K562 (cell line): ENCODE data around the gene CKMT2. TPM values are rescaled to one million over a fixed set of nuclear protein-coding genes. Genes with fewer than 3 reads are reported as not detected.

Experiments used
- ARID2 ChIP-seq: fragments of 450-650 bp; IDR thresholded peaks from 2 replicates; pipeline ENCODE4 v1.6.1; 2017; ENCODE audit warnings: antibody characterized with exemption, mild to moderate bottlenecking
- ATF7 ChIP-seq: fragments of 450-650 bp; IDR thresholded peaks from 2 replicates; pipeline ENCODE4 v1.7.1; 2014; ENCODE audit warnings: mild to moderate bottlenecking, moderate library complexity
- CBFB ChIP-seq: sonication (generic); formaldehyde crosslinking; IDR thresholded peaks from 2 replicates; pipeline ENCODE4 v1.4.0; 2020; ENCODE audit warnings: mild to moderate bottlenecking, missing genetic modification reagents
- GATAD2A ChIP-seq: fragments of 450-650 bp; IDR thresholded peaks from 2 replicates; pipeline ENCODE4 v1.6.1; 2017
- HNRNPUL1 ChIP-seq: fragments of 200-400 bp; formaldehyde crosslinking; IDR thresholded peaks from 2 replicates; pipeline ENCODE4 v1.6.1; 2017; ENCODE audit warnings: low read length
- IRF9 ChIP-seq: fragments of 450-650 bp; IDR thresholded peaks from 2 replicates; pipeline ENCODE4 v1.6.1; 2016; ENCODE audit warnings: missing biosample characterization, missing genetic modification characterization
- JUN ChIP-seq, 2 experiments: sonication (generic) in 1 of 2; formaldehyde crosslinking in 1 of 2; IDR thresholded peaks; 2 replicates each; pipeline versions ENCODE4 v1.6.1 to v1.8.0; 2012 to 2022; ENCODE audit warnings: borderline replicate concordance in 2 of 2, mild to moderate bottlenecking in 2 of 2, improper control_type of control experiment in 1 of 2, low read depth in 1 of 2, low read length in 1 of 2, missing genetic modification reagents in 1 of 2
- KDM1A ChIP-seq, 2 experiments: fragments of 450-650 bp; IDR thresholded peaks; 2 replicates each; pipeline ENCODE4 v1.6.1; 2016; ENCODE audit warnings: mild to moderate bottlenecking in 2 of 2
- NR3C1 ChIP-seq: sonication (generic); formaldehyde crosslinking; IDR thresholded peaks from 2 replicates; pipeline ENCODE4 v1.8.1; 2022; ENCODE audit warnings: missing genetic modification reagents
- NR4A1 ChIP-seq, 2 experiments: fragments of 250-450 bp in 1 of 2; fragments of 450-650 bp in 1 of 2; sonication (Bioruptor Pico) in 1 of 2; IDR thresholded peaks; 2 replicates each; pipeline versions ENCODE4 v1.4.0 to v1.6.1; 2016 to 2020; ENCODE audit warnings: mild to moderate bottlenecking in 2 of 2, missing compliant biosample characterization in 1 of 2, missing genetic modification characterization in 1 of 2, moderate library complexity in 1 of 2
- POLR2AphosphoS2 ChIP-seq: IDR thresholded peaks from 2 replicates; pipeline ENCODE4 v1.6.1; 2012; ENCODE audit warnings: low read length, improper control_type of control experiment
- POLR2B ChIP-seq: fragments of 450-650 bp; IDR thresholded peaks from 2 replicates; pipeline ENCODE4 v1.6.1; 2018; ENCODE audit warnings: low read depth; ENCODE audit not compliant: partially characterized antibody
- TAF1 ChIP-seq: IDR thresholded peaks from 2 replicates; pipeline ENCODE4 v1.6.1; 2011; ENCODE audit warnings: mild to moderate bottlenecking, low read length, moderate library complexity; ENCODE audit not compliant: insufficient read depth, control insufficient read depth, severe bottlenecking; ENCODE audit errors: extremely low read depth
- TAL1 ChIP-seq: fragments of 450-650 bp; IDR thresholded peaks from 2 replicates; pipeline ENCODE4 v1.6.1; 2016; ENCODE audit warnings: mild to moderate bottlenecking
- TGIF2 ChIP-seq: sonication (generic); formaldehyde crosslinking; IDR thresholded peaks from 2 replicates; pipeline ENCODE4 v1.8.1; 2022; ENCODE audit warnings: mild to moderate bottlenecking, missing genetic modification reagents, moderate library complexity
- ZBTB1 ChIP-seq: sonication (generic); formaldehyde crosslinking; IDR thresholded peaks from 2 replicates; pipeline ENCODE4 v1.8.1; 2023; ENCODE audit warnings: missing genetic modification reagents, low read depth, mild to moderate bottlenecking, borderline replicate concordance
- ZKSCAN1 ChIP-seq: fragments of 150-350 bp; IDR thresholded peaks from 2 replicates; pipeline ENCODE4 v1.6.1; 2016; ENCODE audit warnings: low read depth, low read length
- ZNF232 ChIP-seq: sonication (generic); formaldehyde crosslinking; IDR thresholded peaks from 2 replicates; pipeline ENCODE4 v1.8.0; 2022; ENCODE audit warnings: mild to moderate bottlenecking, missing genetic modification reagents
- ZNF586 ChIP-seq: fragments of 450-650 bp; formaldehyde crosslinking; conservative IDR thresholded peaks from 2 replicates; pipeline ENCODE4 v1.4.0; 2020; ENCODE audit warnings: mild to moderate bottlenecking, moderate library complexity
- polyA plus RNA-seq, 8 experiments: library from polyadenylated mRNA; depleted of rRNA in 4 of 8; stranded (reverse) in 5 of 8; unstranded in 3 of 8; fragments of >200 nt; fragmentation: Nextera tagmentation in 2 of 8; fragmentation: Illumina TruSeq in 1 of 8; extraction: Ambion mirVana in 2 of 8; extraction: Trizol in 1 of 8; gene quantifications; 2 replicates each; pipeline versions ENCODE4 v1.2.1 to v1.2.3, GENCODE V29; 2011 to 2014; ENCODE audit warnings: inconsistent platforms in 1 of 8, missing spikeins in 1 of 8
- total RNA-seq, 7 experiments: library from RNA; depleted of rRNA in 6 of 7; stranded (reverse); fragments of >200 nt in 6 of 7; fragmentation: Illumina TruSeq in 2 of 7; extraction: Trizol in 2 of 7; gene quantifications; 2 replicates each; pipeline versions ENCODE4 v1.2.1 to v1.2.3, GENCODE V29; 2011 to 2021; ENCODE audit warnings: low replicate concordance in 1 of 7
- TF ChIP-seq, protein P1 (sequence below): fragments of 450-650 bp; formaldehyde crosslinking; IDR thresholded peaks from 2 replicates; pipeline ENCODE4 v1.4.0; 2022; ENCODE audit warnings: mild to moderate bottlenecking, moderate library complexity
- TF ChIP-seq, protein P2 (sequence below): fragments of 250-450 bp; sonication (Bioruptor Pico); IDR thresholded peaks from 2 replicates; pipeline ENCODE4 v1.5.0; 2021
- TF ChIP-seq, protein P3 (sequence below): IDR thresholded peaks from 2 replicates; pipeline ENCODE4 v1.6.1; 2016; ENCODE audit warnings: missing genetic modification characterization, missing compliant biosample characterization
- TF ChIP-seq, protein P4 (sequence below): fragments of 450-650 bp; formaldehyde crosslinking; IDR thresholded peaks from 2 replicates; pipeline ENCODE4 v1.4.0; 2020; ENCODE audit warnings: mild to moderate bottlenecking, moderate library complexity

CKMT2 gene
- total and polyA plus RNA-seq, 9 of the 15 experiments (the other 6 are each of a cell fraction or from before 2014, with no cell fraction given) = 0.03 TPM; not detected in 8

GRCh38 chr5:81301271-81302015, 68.3 kb downstream of the CKMT2 start, which contains the start of gene ZCCHC9 (continued):
- no peak for TF ChIP-seq IRF9 (tag)
- TF ChIP-seq, protein P1, sequence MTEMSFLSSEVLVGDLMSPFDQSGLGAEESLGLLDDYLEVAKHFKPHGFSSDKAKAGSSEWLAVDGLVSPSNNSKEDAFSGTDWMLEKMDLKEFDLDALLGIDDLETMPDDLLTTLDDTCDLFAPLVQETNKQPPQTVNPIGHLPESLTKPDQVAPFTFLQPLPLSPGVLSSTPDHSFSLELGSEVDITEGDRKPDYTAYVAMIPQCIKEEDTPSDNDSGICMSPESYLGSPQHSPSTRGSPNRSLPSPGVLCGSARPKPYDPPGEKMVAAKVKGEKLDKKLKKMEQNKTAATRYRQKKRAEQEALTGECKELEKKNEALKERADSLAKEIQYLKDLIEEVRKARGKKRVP (CRISPR knock-in tag) = no peak
- TF ChIP-seq GATAD2A = no peak
- peak; percentile 61; the same call in 1 of the 2 replicates for TF ChIP-seq ZBTB1 (CRISPR knock-in tag)
- peak; percentile 92 for TF ChIP-seq POLR2B
- TF ChIP-seq, protein P2, sequence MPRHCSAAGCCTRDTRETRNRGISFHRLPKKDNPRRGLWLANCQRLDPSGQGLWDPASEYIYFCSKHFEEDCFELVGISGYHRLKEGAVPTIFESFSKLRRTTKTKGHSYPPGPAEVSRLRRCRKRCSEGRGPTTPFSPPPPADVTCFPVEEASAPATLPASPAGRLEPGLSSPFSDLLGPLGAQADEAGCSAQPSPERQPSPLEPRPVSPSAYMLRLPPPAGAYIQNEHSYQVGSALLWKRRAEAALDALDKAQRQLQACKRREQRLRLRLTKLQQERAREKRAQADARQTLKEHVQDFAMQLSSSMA (CRISPR knock-in tag) = no peak
- TF ChIP-seq ZKSCAN1 = no peak; the same call in 1 of the 2 replicates
- no peak for TF ChIP-seq TGIF2
- TF ChIP-seq ATF7 = peak; percentile 76
- TF ChIP-seq, protein P3, sequence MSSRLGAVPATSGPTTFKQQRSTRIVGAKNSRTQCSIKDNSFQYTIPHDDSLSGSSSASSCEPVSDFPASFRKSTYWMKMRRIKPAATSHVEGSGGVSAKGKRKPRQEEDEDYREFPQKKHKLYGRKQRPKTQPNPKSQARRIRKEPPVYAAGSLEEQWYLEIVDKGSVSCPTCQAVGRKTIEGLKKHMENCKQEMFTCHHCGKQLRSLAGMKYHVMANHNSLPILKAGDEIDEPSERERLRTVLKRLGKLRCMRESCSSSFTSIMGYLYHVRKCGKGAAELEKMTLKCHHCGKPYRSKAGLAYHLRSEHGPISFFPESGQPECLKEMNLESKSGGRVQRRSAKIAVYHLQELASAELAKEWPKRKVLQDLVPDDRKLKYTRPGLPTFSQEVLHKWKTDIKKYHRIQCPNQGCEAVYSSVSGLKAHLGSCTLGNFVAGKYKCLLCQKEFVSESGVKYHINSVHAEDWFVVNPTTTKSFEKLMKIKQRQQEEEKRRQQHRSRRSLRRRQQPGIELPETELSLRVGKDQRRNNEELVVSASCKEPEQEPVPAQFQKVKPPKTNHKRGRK (tag) = no peak
- peak; percentile 55; the same call in 1 of the 2 replicates for TF ChIP-seq POLR2AphosphoS2
- no peak; the same call in 1 of the 2 replicates for TF ChIP-seq NR3C1 (CRISPR knock-in tag)
- TF ChIP-seq ZNF586 (CRISPR knock-in tag) = no peak
- TF ChIP-seq JUN (IDR thresholded peaks at IDR 0.05; ENCODE audit: borderline replicate concordance, low read depth, low read length) = no peak
- TF ChIP-seq JUN (CRISPR knock-in tag; IDR thresholded peaks at IDR 0.05; ENCODE audit: borderline replicate concordance) = no peak
- TF ChIP-seq, protein P4, sequence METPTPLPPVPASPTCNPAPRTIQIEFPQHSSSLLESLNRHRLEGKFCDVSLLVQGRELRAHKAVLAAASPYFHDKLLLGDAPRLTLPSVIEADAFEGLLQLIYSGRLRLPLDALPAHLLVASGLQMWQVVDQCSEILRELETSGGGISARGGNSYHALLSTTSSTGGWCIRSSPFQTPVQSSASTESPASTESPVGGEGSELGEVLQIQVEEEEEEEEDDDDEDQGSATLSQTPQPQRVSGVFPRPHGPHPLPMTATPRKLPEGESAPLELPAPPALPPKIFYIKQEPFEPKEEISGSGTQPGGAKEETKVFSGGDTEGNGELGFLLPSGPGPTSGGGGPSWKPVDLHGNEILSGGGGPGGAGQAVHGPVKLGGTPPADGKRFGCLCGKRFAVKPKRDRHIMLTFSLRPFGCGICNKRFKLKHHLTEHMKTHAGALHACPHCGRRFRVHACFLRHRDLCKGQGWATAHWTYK (CRISPR knock-in tag) = no peak
- TF ChIP-seq NR4A1 (CRISPR knock-in tag; IDR thresholded peaks at IDR 0.05) = no peak
- no peak for TF ChIP-seq NR4A1 (tag; IDR thresholded peaks at IDR 0.05)
- peak; percentile 64; the same call in 1 of the 2 replicates for TF ChIP-seq CBFB (CRISPR knock-in tag)
- TF ChIP-seq ARID2 = no peak
- no peak for TF ChIP-seq TAL1
- TF ChIP-seq KDM1A (IDR thresholded peaks at IDR 0.05) = no peak; a peak in 1 of 4 replicates
- peak; percentile 94 for TF ChIP-seq TAF1
- TF ChIP-seq ZNF232 (CRISPR knock-in tag) = 0 out of 2 replicates have a peak, but pooled peaks have one; percentile 55
- no peak for TF ChIP-seq HNRNPUL1
